Transverse colon (tissue), 4 donors: ENCODE measurements around the gene CNTNAP2.

ENCODE experiments used
- CTCF ChIP-seq, 5 experiments: fragments of 200-600 bp in 3 of 5; fragments of 450-650 bp in 2 of 5; sonication (generic) in 3 of 5; IDR thresholded peaks; 1 replicate in 2 of 5; 2 replicates in 3 of 5; pipeline ENCODE4 v1.5.1; 2016 to 2017; ENCODE audit warnings: antibody characterized with exemption in 5 of 5, inconsistent platforms in 3 of 5, mild to moderate bottlenecking in 2 of 5, moderate library complexity in 1 of 5
- POLR2A ChIP-seq: fragments of 450-650 bp; IDR thresholded peaks from one replicate; pipeline ENCODE4 v1.6.1; 2016; ENCODE audit warnings: antibody characterized with exemption, mild to moderate bottlenecking, moderate library complexity
- POLR2AphosphoS5 ChIP-seq, 3 donors: sonication (generic); formaldehyde crosslinking; IDR thresholded peaks; one replicate each; pipeline ENCODE4 v1.6.1; 2016; ENCODE audit warnings: antibody characterized with exemption in 3 of 3

- TF ChIP-seq POLR2A: no peak
- TF ChIP-seq CTCF (IDR thresholded peaks at IDR 0.05): no peak
- TF ChIP-seq POLR2AphosphoS5 (IDR thresholded peaks at IDR 0.05): no peak
Observed at GRCh38 chr7:146116521-146117222, at the start of gene CNTNAP2.
